Stimulated activated CD4-positive, alpha-beta T cell treated with anti-CD3 and anti-CD28 coated beads, TNF-alpha, amount 100 ng/mL, for 48 hours (primary cell): ENCODE data around the gene GRK5.

Experiments used
- DNase-seq, 3 donors: peaks; one replicate each; pipeline ENCODE4 v3.0.0-alpha.2; 2020; ENCODE audit warnings: low read depth in 3 of 3

Gene GRK5

DNA sequence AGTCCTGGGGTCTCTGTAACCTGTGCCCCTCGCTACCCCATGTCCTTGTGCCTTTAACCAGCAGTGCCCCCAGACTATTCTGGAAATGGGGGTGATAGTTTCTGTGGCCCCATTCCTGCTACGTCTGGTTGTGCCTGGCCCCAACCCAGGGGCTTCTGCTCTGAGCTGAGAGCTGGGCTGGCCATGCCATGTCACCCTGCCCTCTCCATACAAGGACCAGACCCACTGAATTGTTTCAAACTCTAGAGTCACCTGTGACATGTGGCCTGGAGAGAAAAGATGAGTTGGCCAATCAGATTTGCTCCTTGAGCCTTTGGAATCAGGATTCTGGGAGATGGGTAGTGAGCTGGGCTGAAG, 108.6 kb downstream of the GRK5 start:
- no peak for DNase-seq

DNA sequence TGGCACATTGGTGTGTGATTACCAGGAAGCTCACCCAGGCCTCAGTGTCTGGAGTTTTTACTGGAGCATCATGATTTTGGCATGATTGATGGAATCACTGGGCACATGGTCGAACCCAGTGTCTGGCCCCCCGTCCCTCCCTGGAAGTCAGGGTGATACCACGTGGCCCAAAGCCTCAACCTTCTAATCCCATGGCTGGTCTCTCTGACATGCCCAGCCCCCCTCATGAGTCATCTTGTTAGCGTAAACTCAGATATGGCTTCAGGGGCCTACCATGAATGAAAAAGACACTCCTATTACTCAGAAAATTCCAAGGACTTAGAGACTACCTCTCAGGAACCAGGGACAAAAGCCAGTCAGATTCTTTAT, 109.3 kb downstream of the GRK5 start:
- DNase-seq: no peak

DNA sequence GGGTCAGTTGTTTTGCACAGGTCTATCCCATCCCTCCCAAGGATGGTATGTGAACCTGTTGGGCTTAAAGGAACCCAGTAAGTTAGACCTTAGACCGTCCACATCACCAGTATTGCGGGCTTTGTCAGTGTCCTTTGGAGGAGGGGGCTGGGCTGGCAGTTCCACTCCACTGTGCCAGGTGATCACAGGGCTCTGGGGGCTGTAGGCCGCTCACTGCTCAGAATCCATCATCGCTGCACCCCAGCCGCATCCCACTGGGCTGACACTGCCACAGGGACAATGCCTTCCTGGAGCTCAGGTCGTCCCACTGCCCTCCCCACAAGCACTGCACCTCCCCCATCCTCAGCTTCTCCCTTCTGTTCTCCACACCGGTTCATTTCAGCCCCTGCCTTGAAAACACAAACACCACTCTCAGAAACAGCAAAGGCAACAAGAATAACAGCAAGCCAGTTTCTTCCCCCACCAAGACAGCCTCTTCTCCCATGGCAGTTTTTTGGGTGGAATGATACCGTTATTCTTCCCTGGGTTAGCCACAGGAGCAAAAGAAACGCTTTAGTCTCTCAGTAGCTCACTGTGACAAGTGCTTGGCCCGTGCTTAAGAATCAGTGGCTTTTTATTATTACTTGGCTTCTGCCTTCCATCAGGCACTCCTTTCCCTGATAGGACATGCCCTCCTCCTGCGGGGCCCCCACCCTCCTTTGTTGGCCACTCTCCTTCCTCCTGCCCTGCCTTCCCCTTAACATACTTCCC, 111.2 kb downstream of the GRK5 start:
- DNase-seq: no peak

DNA sequence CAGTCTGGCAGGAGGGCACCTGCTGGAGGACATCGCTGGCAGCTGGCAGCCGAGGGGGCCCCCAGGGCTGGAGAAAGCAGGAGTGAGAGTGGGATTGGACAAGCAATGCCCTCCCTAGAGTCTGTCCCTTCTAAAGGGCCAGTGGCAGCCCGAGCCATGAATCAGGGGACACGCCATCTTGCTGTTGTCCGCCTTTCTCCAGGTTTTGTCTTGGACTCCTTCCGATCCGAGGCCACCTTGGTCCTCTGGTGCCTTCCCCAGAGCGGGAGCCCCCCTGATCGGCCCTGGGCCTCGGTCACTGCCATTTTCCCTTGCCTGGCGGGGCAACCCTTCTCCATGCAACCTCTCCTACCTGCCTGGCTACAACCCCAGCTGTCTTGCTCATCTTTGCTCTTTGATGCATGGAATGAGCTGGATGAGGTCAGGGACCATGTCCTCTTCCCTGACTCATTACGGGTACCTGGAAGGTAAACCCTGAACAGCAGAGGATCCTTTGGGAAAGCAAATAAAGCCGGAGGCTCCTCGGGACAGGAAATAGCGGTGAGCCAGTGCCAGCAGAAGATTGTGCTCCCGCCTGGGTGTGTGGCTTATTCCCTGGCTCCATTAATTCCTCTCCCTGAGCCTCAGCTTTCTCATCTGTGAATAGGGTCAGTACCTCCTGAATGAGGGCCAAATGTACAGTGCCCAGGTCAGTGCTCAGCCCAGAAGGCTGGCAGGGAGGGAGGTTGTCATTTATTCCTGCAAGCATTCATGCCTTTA, 112.0 kb downstream of the GRK5 start:
- DNase-seq: no peak

DNA sequence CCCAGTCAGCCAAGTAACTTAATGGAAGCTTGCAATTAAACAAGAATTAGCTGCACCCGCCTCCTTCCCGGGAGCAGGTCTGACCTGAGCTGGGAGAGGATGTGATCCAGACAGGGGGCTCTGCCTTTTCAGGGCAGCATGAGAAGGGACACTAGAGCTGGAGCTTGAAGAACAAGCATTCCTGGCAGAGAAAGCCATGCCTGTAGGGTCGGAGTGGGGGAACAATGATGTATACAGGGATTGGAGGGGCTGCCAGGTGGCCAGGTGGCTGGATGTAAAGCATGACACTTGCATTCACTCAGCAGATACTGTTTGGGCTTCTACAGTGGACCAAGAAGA, 112.5 kb downstream of the GRK5 start:
- DNase-seq: no peak

DNA sequence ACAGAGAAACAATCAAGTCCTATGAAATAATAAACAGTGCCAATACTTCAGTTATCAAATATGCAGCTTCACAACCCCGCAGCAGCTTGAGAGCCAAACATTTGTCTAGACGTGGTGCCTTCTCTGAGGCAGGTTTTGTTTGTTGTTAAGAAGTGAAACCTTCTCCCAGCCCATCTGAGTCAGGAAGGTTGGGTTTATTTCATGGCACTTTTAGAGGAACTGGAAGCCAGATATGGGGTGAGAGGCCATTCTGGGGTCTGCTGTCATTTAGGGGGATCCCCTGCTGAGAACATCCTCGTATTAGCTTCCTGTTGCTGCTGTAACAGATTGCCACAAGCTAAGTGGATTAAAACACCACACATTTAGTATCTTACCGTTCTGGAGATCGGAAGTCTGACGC, 113.6 kb downstream of the GRK5 start:
- no peak for DNase-seq

DNA sequence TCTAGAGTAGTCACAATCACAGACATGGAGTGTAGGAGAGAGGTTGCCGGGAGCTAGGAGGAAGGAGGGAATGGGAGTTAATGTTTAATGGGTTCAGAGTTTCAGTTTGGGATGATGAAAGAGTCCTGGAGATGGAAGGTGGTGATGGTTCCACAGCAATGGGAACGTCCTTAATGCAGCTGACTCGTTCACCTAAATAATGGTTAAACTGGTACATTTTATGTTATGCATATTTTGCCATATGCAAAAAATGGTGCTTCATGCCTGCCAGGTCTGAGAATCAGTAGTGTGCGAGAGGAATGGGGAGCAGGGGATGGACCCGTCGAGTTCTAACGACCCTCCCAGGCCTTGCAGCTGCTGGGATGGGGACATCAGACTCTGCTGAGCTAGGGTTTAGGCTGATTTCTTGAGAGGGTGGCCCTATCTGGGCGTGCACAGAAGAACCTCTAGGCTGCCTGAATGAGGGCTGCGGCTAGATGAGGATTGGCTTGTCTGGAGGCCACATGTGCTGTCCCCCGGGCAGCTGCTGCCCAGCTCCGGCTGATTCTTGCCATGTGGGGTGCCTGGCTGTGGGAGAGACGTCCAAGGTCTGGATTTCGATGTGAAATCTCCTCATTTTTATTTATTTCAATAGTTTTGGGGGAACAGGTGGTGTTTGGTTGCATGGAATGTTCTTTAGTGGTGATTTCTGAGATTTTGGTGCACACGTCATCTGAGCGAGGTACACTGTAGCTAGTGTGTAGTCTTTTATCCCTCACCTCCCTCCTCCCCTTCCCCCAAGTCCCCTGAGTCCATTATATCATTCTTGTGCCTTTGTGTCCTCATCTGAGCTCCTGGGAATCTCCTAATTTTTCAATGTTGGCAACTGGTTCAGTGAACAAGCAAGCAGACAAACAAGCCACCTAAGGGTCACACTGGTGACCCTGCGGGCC, 116.0 kb downstream of the GRK5 start:
- no peak for DNase-seq

DNA sequence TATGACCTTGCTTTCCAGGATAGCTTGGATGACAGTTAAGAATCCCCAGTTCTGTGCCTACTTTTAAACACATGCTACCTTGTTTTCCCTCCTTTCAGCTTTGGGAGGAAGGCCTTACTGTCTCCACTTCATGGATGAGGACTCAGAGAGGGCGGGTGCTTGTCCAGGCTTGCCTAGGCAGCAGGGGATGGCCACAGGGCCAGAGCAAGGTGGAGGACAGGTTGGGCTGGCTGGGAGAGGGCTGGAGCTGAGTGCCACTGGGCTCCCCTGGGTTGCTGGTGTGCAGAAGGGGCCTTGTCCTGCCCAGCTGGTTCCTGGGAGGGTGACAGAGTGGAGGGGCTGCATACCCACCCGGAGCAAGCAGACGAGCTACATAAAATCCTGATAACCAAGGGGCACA, 117.8 kb downstream of the GRK5 start:
- DNase-seq: no peak

DNA sequence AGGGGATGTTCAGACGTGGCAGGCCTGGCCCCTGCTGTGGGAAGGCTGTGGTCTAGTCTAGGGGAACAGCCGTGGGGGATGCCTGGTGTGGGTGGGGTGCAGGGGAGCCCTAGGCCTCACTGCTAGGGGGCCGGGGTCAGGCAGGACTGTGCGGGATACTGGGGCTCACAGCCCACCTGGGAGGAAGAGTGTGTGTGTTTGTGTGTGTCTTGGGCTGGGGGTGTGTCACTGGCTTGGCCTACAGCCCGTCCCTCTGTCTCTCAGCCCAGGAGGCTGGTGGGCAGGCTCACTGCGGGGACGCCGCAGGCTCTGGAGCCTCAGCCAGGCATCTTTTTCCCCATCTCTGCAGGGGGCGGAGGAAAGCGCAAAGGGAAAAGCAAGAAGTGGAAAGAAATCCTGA, 118.8 kb downstream of the GRK5 start:
- DNase-seq: no peak

DNA sequence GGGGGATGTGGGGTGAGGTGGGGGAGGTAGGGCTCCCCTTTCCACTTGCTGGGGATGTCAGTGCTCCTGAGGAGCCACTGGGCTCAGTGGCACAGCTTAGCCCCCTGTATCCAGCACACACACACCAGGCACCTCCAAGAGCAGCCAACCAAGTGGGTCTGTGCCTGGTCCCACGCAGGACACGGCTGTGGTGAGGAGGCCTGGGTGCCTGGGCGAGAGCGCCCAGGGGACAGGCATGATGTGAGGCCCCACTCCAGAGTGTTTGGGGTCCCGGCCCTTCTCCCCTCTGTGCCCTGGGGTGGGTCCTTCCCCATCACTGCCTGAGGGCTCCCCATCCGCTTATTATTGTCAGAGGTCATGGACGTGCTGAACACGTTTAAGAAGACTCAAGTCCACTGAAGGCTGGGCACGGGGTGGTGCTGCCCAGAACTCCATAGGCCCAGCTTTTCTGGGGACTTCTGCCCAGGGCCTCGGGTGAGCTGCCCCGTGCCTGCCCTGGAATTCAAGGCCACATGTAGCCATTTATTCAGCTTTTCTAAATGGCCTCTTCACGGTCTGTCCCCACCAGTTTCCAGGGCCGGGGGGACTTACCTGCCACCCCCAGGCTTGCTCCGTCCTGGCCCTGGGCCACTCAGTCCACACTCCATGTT, 119.8 kb downstream of the GRK5 start:
- DNase-seq: no peak

DNA sequence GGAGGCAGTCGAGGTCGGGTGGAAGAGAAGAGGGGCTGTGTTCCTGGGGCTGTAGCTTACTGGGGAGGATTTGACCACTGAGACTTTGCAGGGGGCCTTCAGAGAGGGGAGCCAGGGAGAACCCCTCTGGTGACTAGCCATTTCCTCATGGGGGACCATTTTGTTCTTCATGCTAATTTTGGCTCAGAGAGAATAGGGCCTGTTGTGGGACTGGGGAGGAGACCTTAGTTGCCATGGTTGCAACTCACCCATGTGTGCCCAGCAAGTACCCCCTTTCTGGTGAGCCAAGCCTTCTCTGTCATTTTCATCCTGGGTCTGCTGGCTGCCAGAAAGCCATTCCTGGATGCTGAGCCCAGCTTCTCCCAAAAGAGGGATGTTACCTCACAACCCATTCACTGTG, 120.9 kb downstream of the GRK5 start:
- DNase-seq: no peak

DNA sequence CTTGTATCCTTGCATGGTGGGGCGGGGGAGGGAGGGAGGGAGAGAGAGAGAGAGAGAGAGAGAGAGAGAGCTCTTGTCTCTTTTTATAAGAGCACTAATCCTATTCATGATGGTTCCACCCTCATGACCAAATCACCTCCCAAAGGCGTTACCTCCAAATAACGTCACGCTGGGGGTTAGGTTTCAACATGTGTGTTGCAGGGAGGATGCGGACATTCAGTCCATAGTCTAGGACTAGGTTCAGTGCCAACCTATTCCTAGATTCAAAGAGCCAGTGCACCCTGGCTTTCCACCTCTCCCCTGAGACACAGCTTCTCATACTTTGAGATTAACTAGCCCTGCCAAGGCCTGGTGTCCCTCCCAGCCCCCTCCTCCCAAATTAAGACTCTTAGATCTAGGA, 123.0 kb downstream of the GRK5 start:
- DNase-seq: no peak

DNA sequence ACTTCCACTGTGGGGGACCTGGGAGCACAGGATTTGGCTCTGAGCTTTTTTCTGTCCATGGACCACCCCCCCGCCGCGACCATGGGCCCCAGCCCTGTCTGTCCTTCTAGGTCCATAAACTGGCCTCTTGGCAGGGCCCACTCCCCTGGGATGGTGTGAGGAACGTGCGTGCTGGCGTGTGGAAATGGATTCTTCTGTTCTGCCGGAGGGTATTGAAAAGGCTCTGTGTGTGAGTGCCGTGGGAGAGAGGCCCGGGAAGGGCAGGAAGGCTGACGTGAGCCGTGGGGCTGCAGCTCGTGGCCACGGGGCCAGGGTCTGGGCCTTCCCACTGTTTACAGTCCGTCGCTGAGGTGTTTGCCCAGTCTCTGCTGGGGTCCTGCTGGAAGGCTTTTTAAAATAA, 123.7 kb downstream of the GRK5 start:
- no peak for DNase-seq

DNA sequence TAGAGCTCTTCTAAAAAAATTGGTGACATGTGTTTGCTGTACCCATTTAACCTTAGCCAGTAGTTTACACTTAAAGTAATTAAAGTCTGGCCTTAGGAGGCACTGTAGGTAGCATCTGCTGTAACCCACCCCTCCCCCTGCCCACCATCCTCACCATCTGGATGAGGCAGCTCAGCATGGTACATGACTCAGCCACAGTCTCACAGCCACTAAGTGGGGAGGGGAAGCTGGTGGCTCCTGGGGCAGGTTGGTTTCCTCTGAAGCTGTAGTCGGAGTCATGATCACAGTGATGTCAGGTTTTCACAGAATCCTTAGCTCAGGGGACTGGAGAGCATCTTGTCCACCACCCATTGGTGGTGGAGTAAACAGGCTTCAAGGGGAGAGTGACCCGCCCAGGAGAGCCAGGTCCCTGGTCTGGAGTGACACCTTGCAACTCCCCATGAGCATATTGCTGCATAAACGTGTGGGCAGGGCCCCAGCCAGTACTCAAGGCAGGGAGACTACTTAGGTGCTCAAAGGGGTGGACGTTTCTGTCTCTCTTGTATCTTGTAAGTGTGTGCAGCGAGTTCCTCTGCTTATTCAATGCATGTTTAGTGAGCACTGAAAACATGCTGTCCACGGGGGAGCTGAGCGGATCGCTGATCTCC, 125.9 kb downstream of the GRK5 start:
- DNase-seq: peak; percentile 18 to 63 (median 62)

DNA sequence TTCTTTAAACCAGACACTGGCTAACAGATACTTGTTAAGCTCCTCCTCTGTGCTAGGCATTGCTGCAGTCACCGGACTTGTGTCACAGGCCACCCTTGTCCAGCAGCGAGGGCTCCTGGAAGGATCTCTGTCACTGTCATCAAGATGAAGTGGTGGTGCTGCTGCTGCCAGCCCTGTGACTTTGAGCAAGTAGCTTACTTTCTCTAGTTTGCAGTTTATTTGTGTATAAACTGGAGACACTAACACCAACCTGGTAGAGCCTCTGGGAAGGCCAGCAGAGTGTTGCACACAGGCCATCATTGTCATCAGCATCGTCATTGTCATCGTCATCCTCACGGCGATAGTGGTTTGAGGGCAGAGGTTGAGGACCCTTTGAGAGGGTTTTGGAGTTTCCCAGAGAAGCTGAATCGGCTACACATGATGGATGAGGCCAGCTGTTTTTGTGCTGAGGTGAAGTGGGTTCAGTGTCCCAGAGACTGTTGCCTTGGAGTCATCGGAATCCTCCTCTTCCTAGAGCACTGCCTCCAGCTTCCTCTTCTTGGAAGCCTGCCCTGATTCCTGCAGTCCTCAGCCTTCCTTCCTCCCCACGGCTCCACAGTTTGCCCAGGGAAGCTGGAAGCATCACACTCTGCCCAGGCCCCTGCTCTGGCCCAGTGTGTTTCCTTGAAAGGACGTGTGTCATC, 128.4 kb downstream of the GRK5 start:
- no peak for DNase-seq

DNA sequence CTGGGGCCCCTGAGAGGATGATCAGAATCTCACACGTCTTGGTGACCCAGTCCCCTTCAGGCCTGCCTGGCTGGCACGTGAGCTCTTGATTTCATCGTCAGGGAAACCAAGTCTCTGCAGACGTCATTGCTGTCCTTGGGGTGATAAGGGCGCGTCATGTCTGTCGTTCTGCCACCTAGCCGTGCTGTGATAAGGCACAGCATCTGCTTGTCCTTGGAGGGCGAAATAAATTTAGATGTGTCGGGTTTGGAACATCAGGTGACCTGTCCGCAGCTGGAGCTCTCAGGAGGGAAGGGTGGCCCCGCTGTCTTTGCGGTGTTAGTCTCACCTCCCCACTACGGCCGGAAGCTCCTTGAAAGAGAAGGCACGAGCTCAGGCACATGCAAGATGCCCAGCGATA, 129.2 kb downstream of the GRK5 start:
- no peak for DNase-seq

DNA sequence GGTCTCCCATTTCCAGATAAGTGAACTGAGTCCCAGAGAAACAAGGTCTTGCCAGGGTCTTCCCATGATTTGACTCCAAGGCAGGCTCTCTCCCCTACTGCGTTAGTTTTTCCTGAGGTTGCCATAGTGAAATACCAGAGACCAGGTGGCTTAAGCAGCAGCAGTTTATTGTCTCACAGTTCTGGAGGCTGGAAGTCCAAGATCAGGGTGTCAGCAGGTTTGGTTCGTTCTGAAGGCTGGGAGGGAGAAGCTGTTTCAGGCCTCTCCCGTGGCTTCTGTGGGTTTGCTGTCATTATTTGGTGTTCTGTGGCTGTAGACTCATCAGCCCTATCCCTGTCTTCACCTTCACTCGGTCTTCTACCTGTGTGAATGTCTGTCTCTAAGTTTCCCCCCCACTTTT, 129.9 kb downstream of the GRK5 start:
- DNase-seq: no peak

DNA sequence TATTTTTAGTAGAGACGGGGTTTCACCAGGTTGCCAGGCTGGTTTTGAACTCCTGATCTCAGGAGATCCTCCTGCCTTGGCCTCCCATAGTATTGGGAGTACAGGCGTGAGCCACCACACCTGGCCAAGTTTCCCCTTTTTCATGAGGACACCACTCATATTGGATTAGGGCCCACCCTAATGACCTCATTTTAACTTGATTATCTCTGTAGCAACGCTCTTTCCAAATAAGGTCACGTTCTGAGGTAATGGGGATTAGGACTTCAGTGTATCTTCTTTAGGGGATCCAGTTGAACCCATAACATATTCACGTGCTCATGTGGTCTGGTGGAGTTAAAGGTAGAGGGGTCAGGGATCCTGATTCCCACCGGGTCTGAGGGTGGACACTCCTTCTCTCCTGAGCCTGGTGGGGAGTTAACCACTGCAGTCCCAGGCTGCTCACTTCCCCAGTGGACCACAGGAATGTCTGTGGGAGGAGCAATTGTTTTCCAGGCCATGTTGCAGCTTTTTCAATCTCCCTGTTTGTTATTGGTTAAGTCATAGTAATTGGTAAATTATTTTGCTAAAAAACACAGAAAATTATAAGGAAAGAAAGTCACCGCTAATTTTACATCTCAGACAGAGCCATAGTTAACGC, 130.5 kb downstream of the GRK5 start:
- no peak for DNase-seq

DNA sequence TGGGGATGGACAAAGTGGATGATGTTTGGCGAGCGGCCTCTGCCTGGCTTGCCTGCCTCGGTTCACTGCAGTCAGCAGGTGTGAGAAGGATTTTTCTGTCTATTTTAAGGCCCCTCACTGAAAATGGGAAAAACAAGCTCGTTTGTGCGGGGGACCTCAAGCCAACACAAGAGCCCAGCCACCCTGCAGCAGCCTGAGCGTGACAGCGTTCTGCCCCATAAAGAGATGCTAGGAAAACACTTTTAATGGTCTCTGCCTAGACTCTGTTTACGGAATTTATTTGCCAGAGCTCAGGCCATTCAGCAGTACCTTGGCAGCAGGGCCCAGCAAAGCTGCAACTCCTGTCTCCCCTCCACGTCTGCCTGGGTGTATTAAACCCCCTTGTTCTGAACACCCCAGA, 131.7 kb downstream of the GRK5 start:
- DNase-seq: no peak

DNA sequence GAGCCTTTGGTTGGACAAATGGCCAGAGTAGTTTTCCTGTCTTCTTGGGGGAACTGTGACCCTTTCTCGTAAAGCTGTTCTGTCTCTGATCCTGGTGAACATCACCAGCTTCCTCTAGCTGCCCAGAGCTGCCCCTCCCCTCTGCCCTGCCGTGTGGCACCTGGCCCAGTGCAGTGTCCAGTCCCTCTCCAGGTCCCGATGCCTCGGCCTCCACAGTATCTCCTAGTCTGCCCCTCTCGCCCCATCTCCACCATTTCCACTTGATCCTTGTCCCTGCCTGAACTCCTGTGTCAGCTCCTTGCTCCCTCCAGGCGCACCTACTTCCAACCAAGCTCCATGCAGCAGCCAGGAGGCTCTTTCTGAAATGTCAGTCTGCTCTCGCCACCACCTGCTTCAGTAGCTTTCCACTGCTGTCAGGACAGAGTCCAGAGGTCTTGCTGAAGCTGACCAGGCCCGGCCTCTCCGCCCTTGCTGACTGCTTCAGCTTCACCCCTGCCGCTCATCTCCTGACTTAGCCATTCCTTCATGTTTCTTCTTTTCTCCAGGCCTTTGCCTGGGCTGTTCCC, 133.6 kb downstream of the GRK5 start:
- DNase-seq: no peak
